RWPE2 (cell line): Measurements from ENCODE around the gene PDE4B.

ENCODE experiments used
- ATAC-seq: fragments of 200-7000 bp; cut with Tn5 transposase; 3 replicates; pipeline ENCODE4 v1.9.1; 2021; ENCODE audit warnings: low read depth
- DNase-seq: peaks from one replicate; pipeline ENCODE4 v3.0.0-alpha.2; 2020; ENCODE audit warnings: low spot score
- H3K27ac ChIP-seq: fragments of 450-650 bp; 2 replicates; pipeline ENCODE4 v1.5.1; 2017; ENCODE audit warnings: mild to moderate bottlenecking; ENCODE audit not compliant: poor library complexity, severe bottlenecking
- H3K27me3 ChIP-seq: fragments of 250-450 bp; sonication (Bioruptor Pico); 2 replicates; pipeline ENCODE4 v1.5.1; 2021; ENCODE audit warnings: mild to moderate bottlenecking, moderate library complexity; ENCODE audit not compliant: insufficient read depth, poor library complexity, severe bottlenecking
- H3K36me3 ChIP-seq: fragments of 250-450 bp; sonication (Bioruptor Pico); 2 replicates; pipeline ENCODE4 v1.5.1; 2020; ENCODE audit warnings: low read depth, mild to moderate bottlenecking, moderate library complexity
- H3K4me1 ChIP-seq: fragments of 250-450 bp; sonication (Bioruptor Pico); 2 replicates; pipeline ENCODE4 v1.5.1; 2021; ENCODE audit warnings: mild to moderate bottlenecking, moderate library complexity; ENCODE audit not compliant: insufficient read depth, poor library complexity, severe bottlenecking
- H3K4me3 ChIP-seq: fragments of 250-450 bp; sonication (Bioruptor Pico); 2 replicates; pipeline ENCODE4 v1.5.1; 2021; ENCODE audit warnings: mild to moderate bottlenecking, moderate library complexity; ENCODE audit not compliant: severe bottlenecking
- H3K9me3 ChIP-seq: fragments of 250-450 bp; sonication (Bioruptor Pico); 2 replicates; pipeline ENCODE4 v1.5.1; 2021; ENCODE audit warnings: mild to moderate bottlenecking, moderate library complexity; ENCODE audit not compliant: severe bottlenecking
- CTCF ChIP-seq: fragments of 450-650 bp; IDR thresholded peaks from one replicate; pipeline ENCODE4 v1.5.1; 2017; ENCODE audit warnings: mild to moderate bottlenecking, moderate library complexity; ENCODE audit not compliant: poor library complexity, severe bottlenecking

The PDE4B gene

GRCh38 chr1:65975708-65976107 is 183.0 kb downstream of the PDE4B start:
- H3K27ac ChIP-seq, result no peak overlapping the region
- H3K9me3 ChIP-seq, result no peaks in the 10 kb centered on the region
- no peaks in the 10 kb centered on the region for H3K27me3 ChIP-seq
- no peak overlapping the region for H3K4me3 ChIP-seq
- H3K36me3 ChIP-seq, result no peaks in the 10 kb centered on the region
- DNase-seq (no peak), ATAC-seq (no peak)
- TF ChIP-seq CTCF, result no peak
- H3K4me1 ChIP-seq, result no peaks in the 10 kb centered on the region

GRCh38 chr1:65979136-65980044 is 186.7 kb downstream of the PDE4B start:
- no peak for DNase-seq
- no peak for TF ChIP-seq CTCF
- Histone ChIP-seq H3K4me1 (no peaks in the 10 kb centered on the region), H3K9me3 (no peaks in the 10 kb centered on the region), H3K27ac (no peak overlapping the region), H3K36me3 (no peaks in the 10 kb centered on the region), H3K4me3 (no peak overlapping the region), H3K27me3 (no peaks in the 10 kb centered on the region)
- ATAC-seq, result no peak

- ATAC-seq, result no peak
Measured at GRCh38 chr1:65980237-65980636, 187.5 kb downstream of the PDE4B start.

GRCh38 chr1:65983500-65983899 is 190.8 kb downstream of the PDE4B start:
- Histone ChIP-seq H3K4me3 (no peak overlapping the region), H3K36me3 (no peaks in the 10 kb centered on the region), H3K4me1 (no peaks in the 10 kb centered on the region), H3K9me3 (peaks cover under 1% of the 10 kb centered on the region), H3K27ac (no peak overlapping the region), H3K27me3 (no peaks in the 10 kb centered on the region)
- TF ChIP-seq CTCF, result no peak
- DNase-seq (no peak), ATAC-seq (no peak)

More at GRCh38 chr1:65980237-65980636, 187.5 kb downstream of the PDE4B start:
- Histone ChIP-seq H3K27ac (no peak overlapping the region), H3K27me3 (no peaks in the 10 kb centered on the region), H3K36me3 (no peaks in the 10 kb centered on the region), H3K4me3 (no peak overlapping the region), H3K4me1 (no peaks in the 10 kb centered on the region), H3K9me3 (no peaks in the 10 kb centered on the region)
- TF ChIP-seq CTCF, result no peak
- DNase-seq, result no peak
